Activated CD4-positive, alpha-beta memory T cell treated with anti-CD3 and anti-CD28 coated beads for 36 hours (primary cell): Measurements from ENCODE around the gene NVL. TPM values are rescaled to one million over a fixed set of nuclear protein-coding genes. Genes with fewer than 3 reads are reported as not detected.

Experiments
- CTCF ChIA-PET: fragments of 350-600 bp; sonication (Branson Sonifier 250); formaldehyde crosslinking; loops from one replicate; lab custom pipeline; 2021; ENCODE audit warnings: antibody characterized with exemption, inconsistent platforms; lab: Charles Lee
- POLR2A ChIA-PET: fragments of 350-600 bp; sonication (Branson Sonifier 250); formaldehyde crosslinking; loops from one replicate; lab custom pipeline; 2021; ENCODE audit warnings: antibody characterized with exemption; lab: Charles Lee
- DNase-seq: peaks from one replicate; pipeline ENCODE4 v3.0.0-alpha.2; 2020
- H3K27ac Mint-ChIP-seq: one replicate; pipeline ENCODE4 v1.8.0; 2021; ENCODE audit warnings: mixed read lengths
- H3K27me3 Mint-ChIP-seq: one replicate; pipeline ENCODE4 v1.8.0; 2021; ENCODE audit warnings: mixed read lengths
- H3K36me3 Mint-ChIP-seq: one replicate; pipeline ENCODE4 v1.8.0; 2021; ENCODE audit warnings: mixed read lengths
- H3K4me1 Mint-ChIP-seq: one replicate; pipeline ENCODE4 v1.8.0; 2021; ENCODE audit warnings: low read depth, mixed read lengths
- H3K4me3 Mint-ChIP-seq: one replicate; pipeline ENCODE4 v1.8.0; 2021; ENCODE audit warnings: mild to moderate bottlenecking, mixed read lengths
- H3K9me3 Mint-ChIP-seq: one replicate; pipeline ENCODE4 v1.8.0; 2021; ENCODE audit warnings: mixed read lengths
- intact Hi-C: fragments of 100-400 bp; cut with micrococcal nuclease; formaldehyde crosslinking; loops from one replicate; pipeline ENCODE4 v1.15.1; 2023
- total RNA-seq, 2 experiments: library from RNA; stranded (reverse); gene quantifications; one replicate each; pipeline ENCODE4 v1.2.3, GENCODE V29; 2021

The NVL gene
- total RNA-seq, 2 experiments from 2014 or later: 32.5 to 38.0 TPM

GRCh38 chr1:224274970-224275626 is 54.9 kb downstream of the NVL start:
- POLR2A ChIA-PET: no interaction called here
- DNase-seq: no peak
- no peaks in the 10 kb centered on the region for H3K9me3 Mint-ChIP-seq
- CTCF ChIA-PET: interaction anchor here (0.6 kb wide), 1 partner anchor 918 kb away, joined by 3 read pairs; no protein-coding TSS in a partner anchor
- H3K27ac Mint-ChIP-seq: no peak overlapping the region
- H3K36me3 Mint-ChIP-seq: peaks cover 15% of the 10 kb centered on the region
- peaks cover 3% of the 10 kb centered on the region for H3K4me1 Mint-ChIP-seq
- no peak overlapping the region for H3K4me3 Mint-ChIP-seq
- intact Hi-C loops: no loop called here
- H3K27me3 Mint-ChIP-seq: no peaks in the 10 kb centered on the region

- Mint-ChIP-seq H3K4me1 (peaks cover 3% of the 10 kb centered on the region), H3K36me3 (peaks cover 17% of the 10 kb centered on the region)
Observed at GRCh38 chr1:224273641-224274040, 56.3 kb downstream of the NVL start.

GRCh38 chr1:224271106-224271505 is 58.9 kb downstream of the NVL start:
- intact Hi-C loops: no loop called here
- no peak for DNase-seq
- Mint-ChIP-seq H3K27ac (no peak overlapping the region), H3K27me3 (no peaks in the 10 kb centered on the region), H3K4me3 (no peak overlapping the region), H3K36me3 (peaks cover 17% of the 10 kb centered on the region), H3K4me1 (peaks cover 4% of the 10 kb centered on the region), H3K9me3 (no peaks in the 10 kb centered on the region)
- POLR2A ChIA-PET: no interaction called here
- CTCF ChIA-PET: no interaction called here

More at GRCh38 chr1:224273641-224274040, 56.3 kb downstream of the NVL start:
- POLR2A ChIA-PET: no interaction called here
- no peak overlapping the region for H3K4me3 Mint-ChIP-seq
- CTCF ChIA-PET: no interaction called here
- no peaks in the 10 kb centered on the region for H3K27me3 Mint-ChIP-seq
- intact Hi-C loops: no loop called here
- no peak overlapping the region for H3K27ac Mint-ChIP-seq
- no peak for DNase-seq
- H3K9me3 Mint-ChIP-seq: no peaks in the 10 kb centered on the region

- DNase-seq: no peak
- H3K27ac Mint-ChIP-seq: no peak overlapping the region
- no peak overlapping the region for H3K4me3 Mint-ChIP-seq
- intact Hi-C loops: loop anchor here (5.0 kb wide), 1 partner anchor 76 kb away; no protein-coding TSS in a partner anchor
- ChIA-PET POLR2A (no interaction called here), CTCF (interaction anchor here (1.1 kb wide), 1 partner anchor 117 kb away, joined by 3 read pairs; no protein-coding TSS in a partner anchor)
- H3K36me3 Mint-ChIP-seq: peaks cover 7% of the 10 kb centered on the region
- peaks cover 5% of the 10 kb centered on the region for H3K4me1 Mint-ChIP-seq
- no peaks in the 10 kb centered on the region for H3K9me3 Mint-ChIP-seq
- no peaks in the 10 kb centered on the region for H3K27me3 Mint-ChIP-seq
Observed at GRCh38 chr1:224267925-224268324, 62.0 kb downstream of the NVL start.

- intact Hi-C loops: loop anchor here (5.0 kb wide), 1 partner anchor 75 kb away; no protein-coding TSS in a partner anchor
- Mint-ChIP-seq H3K4me3 (no peak overlapping the region), H3K27ac (no peak overlapping the region)
Observed at GRCh38 chr1:224266915-224267856, 62.8 kb downstream of the NVL start.

GRCh38 chr1:224266105-224266914 is 63.7 kb downstream of the NVL start:
- ChIA-PET POLR2A (interaction anchor here (0.9 to 1.0 kb wide), 2 partner anchors 74 to 84 kb away, joined by 3 read pairs; partner anchors contain the start of gene DEGS1), CTCF (interaction anchor here (1.1 to 1.4 kb wide), 3 partner anchors 18 to 150 kb away, joined by 3 read pairs; no protein-coding TSS in a partner anchor)
- H3K4me3 Mint-ChIP-seq: no peak overlapping the region
- DNase-seq: no peak
- H3K4me1 Mint-ChIP-seq: peaks cover 18% of the 10 kb centered on the region
- peaks cover 13% of the 10 kb centered on the region for H3K36me3 Mint-ChIP-seq
- H3K27me3 Mint-ChIP-seq: no peaks in the 10 kb centered on the region
- H3K9me3 Mint-ChIP-seq: no peaks in the 10 kb centered on the region
- intact Hi-C loops: loop anchor here (5.0 kb wide), 1 partner anchor 74 kb away; no protein-coding TSS in a partner anchor
- H3K27ac Mint-ChIP-seq: no peak overlapping the region

More at GRCh38 chr1:224266915-224267856, 62.8 kb downstream of the NVL start:
- DNase-seq: peak; percentile 10
- Mint-ChIP-seq H3K9me3 (no peaks in the 10 kb centered on the region), H3K36me3 (peaks cover 12% of the 10 kb centered on the region), H3K27me3 (no peaks in the 10 kb centered on the region), H3K4me1 (peaks cover 12% of the 10 kb centered on the region)
- ChIA-PET CTCF (interaction anchor here (1.1 to 1.4 kb wide), 3 partner anchors 19 to 151 kb away, joined by 3 read pairs; no protein-coding TSS in a partner anchor), POLR2A (interaction anchor here (0.9 to 1.0 kb wide), 2 partner anchors 75 to 85 kb away, joined by 3 read pairs; partner anchors contain the start of gene DEGS1)

- intact Hi-C loops: no loop called here
Observed at GRCh38 chr1:224264321-224264720, 65.7 kb downstream of the NVL start.

GRCh38 chr1:224262373-224263054 is 67.5 kb downstream of the NVL start:
- ChIA-PET CTCF (interaction anchor here (0.7 to 0.8 kb wide), 2 partner anchors 146 to 170 kb away, joined by 3 read pairs; no protein-coding TSS in a partner anchor), POLR2A (no interaction called here)
- H3K36me3 Mint-ChIP-seq: peaks cover 11% of the 10 kb centered on the region
- no peak for DNase-seq
- peaks cover 19% of the 10 kb centered on the region for H3K4me1 Mint-ChIP-seq
- H3K27ac Mint-ChIP-seq: peak overlapping the region; percentile 31
- H3K27me3 Mint-ChIP-seq: no peaks in the 10 kb centered on the region
- H3K9me3 Mint-ChIP-seq: no peaks in the 10 kb centered on the region
- no peak overlapping the region for H3K4me3 Mint-ChIP-seq
- intact Hi-C loops: no loop called here

More at GRCh38 chr1:224264321-224264720, 65.7 kb downstream of the NVL start:
- Mint-ChIP-seq H3K27me3 (no peaks in the 10 kb centered on the region), H3K9me3 (no peaks in the 10 kb centered on the region), H3K4me3 (no peak overlapping the region), H3K27ac (no peak overlapping the region), H3K4me1 (peaks cover 19% of the 10 kb centered on the region), H3K36me3 (peaks cover 13% of the 10 kb centered on the region)
- ChIA-PET POLR2A (interaction anchor here (0.6 kb wide), 1 partner anchor 8 kb away, joined by 3 read pairs; no protein-coding TSS in a partner anchor), CTCF (no interaction called here)
- no peak for DNase-seq

GRCh38 chr1:224259986-224260385 is 70.0 kb downstream of the NVL start:
- H3K4me3 Mint-ChIP-seq: no peak overlapping the region
- no peaks in the 10 kb centered on the region for H3K9me3 Mint-ChIP-seq
- no peaks in the 10 kb centered on the region for H3K27me3 Mint-ChIP-seq
- CTCF ChIA-PET: no interaction called here
- H3K4me1 Mint-ChIP-seq: peaks cover 15% of the 10 kb centered on the region
- intact Hi-C loops: no loop called here
- peaks cover 8% of the 10 kb centered on the region for H3K36me3 Mint-ChIP-seq
- POLR2A ChIA-PET: no interaction called here
- DNase-seq: no peak
- H3K27ac Mint-ChIP-seq: no peak overlapping the region

- intact Hi-C loops: no loop called here
- ChIA-PET CTCF (no interaction called here), POLR2A (no interaction called here)
- no peak for DNase-seq
- Mint-ChIP-seq H3K27ac (no peak overlapping the region), H3K4me3 (no peak overlapping the region), H3K4me1 (peaks cover 15% of the 10 kb centered on the region), H3K9me3 (no peaks in the 10 kb centered on the region), H3K27me3 (no peaks in the 10 kb centered on the region), H3K36me3 (peaks cover 8% of the 10 kb centered on the region)
Observed at GRCh38 chr1:224258351-224258750, 71.6 kb downstream of the NVL start.

GRCh38 chr1:224256640-224257039 is 73.3 kb downstream of the NVL start:
- POLR2A ChIA-PET: no interaction called here
- CTCF ChIA-PET: no interaction called here
- Mint-ChIP-seq H3K4me1 (peaks cover 3% of the 10 kb centered on the region), H3K36me3 (peaks cover 3% of the 10 kb centered on the region), H3K9me3 (no peaks in the 10 kb centered on the region), H3K4me3 (no peak overlapping the region), H3K27ac (no peak overlapping the region), H3K27me3 (no peaks in the 10 kb centered on the region)
- intact Hi-C loops: no loop called here
- no peak for DNase-seq
